ENCODE data around the gene CACNA2D3.

DNA sequence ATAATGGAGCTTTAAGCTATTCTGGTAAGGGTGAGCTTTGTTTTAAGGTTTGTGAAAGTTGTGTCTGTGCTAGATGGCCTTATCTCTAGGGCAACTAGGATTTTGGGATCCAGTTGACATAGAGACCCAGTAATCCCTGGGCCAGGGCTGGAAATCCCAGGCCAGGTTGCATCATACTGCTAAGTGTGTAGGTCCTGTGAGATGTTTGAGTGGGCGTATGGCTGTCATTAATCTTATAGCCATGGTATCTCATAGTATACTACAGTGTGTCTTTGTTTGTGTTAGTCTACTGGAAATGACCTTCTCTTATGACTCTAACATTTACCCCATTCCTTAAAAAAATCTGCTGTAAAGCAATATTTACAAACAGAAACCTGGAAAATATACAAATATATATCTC lies 151.4 kb downstream of the CACNA2D3 start:
- TF ChIP-seq, protein P1, sequence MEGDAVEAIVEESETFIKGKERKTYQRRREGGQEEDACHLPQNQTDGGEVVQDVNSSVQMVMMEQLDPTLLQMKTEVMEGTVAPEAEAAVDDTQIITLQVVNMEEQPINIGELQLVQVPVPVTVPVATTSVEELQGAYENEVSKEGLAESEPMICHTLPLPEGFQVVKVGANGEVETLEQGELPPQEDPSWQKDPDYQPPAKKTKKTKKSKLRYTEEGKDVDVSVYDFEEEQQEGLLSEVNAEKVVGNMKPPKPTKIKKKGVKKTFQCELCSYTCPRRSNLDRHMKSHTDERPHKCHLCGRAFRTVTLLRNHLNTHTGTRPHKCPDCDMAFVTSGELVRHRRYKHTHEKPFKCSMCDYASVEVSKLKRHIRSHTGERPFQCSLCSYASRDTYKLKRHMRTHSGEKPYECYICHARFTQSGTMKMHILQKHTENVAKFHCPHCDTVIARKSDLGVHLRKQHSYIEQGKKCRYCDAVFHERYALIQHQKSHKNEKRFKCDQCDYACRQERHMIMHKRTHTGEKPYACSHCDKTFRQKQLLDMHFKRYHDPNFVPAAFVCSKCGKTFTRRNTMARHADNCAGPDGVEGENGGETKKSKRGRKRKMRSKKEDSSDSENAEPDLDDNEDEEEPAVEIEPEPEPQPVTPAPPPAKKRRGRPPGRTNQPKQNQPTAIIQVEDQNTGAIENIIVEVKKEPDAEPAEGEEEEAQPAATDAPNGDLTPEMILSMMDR (IDR thresholded peaks at IDR 0.05; ENCODE audit: insufficient read depth, low read depth, low read length), result no peak
- TF ChIP-seq EZH2 (IDR thresholded peaks at IDR 0.05; ENCODE audit: insufficient read depth, low read length), result no peak
